Measurements from ENCODE around the gene SLC39A5. TPM values are rescaled to one million over a fixed set of nuclear protein-coding genes. Genes with fewer than 3 reads are reported as not detected.

SLC39A5 gene
- polyA plus RNA-seq, 3 donors, result 0.21 to 0.25 TPM; not detected in 1

DNA sequence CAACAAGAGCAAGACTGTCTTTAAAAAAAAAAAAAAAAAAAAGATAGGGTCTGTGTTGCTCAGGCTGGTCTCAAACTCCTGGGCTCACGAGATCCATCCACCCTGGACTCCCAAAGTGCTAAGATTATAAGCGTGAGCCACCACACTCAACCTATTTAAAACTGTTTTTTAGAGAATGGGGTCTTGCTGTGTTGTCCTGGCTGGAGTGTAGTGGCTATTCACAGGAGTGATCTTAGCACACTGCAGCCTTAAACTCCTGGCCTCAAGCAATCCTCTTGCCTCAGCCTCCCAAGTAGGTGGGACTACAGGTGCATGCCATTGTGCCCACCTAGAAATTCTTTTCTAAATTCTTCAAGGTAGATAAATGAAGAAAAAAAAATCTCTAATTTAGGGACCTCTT is 44.4 kb downstream of the SLC39A5 start:
- no peak for DNase-seq
- Mint-ChIP-seq H3K4me3 (no peak overlapping the region), H3K27me3 (ENCODE audit: low read depth in 3 of 3) (peaks cover 0 to 8% (median 0%) of the 10 kb centered on the region in 3 donors), H3K36me3 (peaks cover 73 to 90% of the 10 kb centered on the region in 2 donors), H3K27ac (no peak overlapping the region), H3K9me3 (peaks cover 0 to 4% (median 0%) of the 10 kb centered on the region in 7 donors), H3K4me1 (no peaks in the 10 kb centered on the region)
- Histone ChIP-seq H3K9me3 (replicated peaks in 1 of 2; ENCODE audit: control insufficient read depth in 1 of 2, insufficient read depth in 1 of 2, low read length in 2 of 2) (no peaks in the 10 kb centered on the region), H3K27ac (ENCODE audit: low read depth in 1 of 2, low read length in 2 of 2) (no peak overlapping the region), H3K36me3 (replicated peaks in 1 of 2; ENCODE audit: control insufficient read depth in 1 of 2, insufficient read depth in 2 of 2, low read length in 2 of 2) (peaks cover 82 to 94% of the 10 kb centered on the region in 2 donors), H3K4me3 (replicated peaks in 1 of 3; ENCODE audit: low read depth in 2 of 3, low read length in 3 of 3) (no peak overlapping the region), H3K9ac (ENCODE audit: insufficient read depth, low read length, poor library complexity, severe bottlenecking) (no peak overlapping the region), H2AFZ (ENCODE audit: insufficient read depth, low read depth, low read length, poor library complexity, severe bottlenecking) (no peak overlapping the region), H4K20me1 (ENCODE audit: insufficient read depth, low read length) (no peaks in the 10 kb centered on the region), H3K4me1 (ENCODE audit: control insufficient read depth in 1 of 2, insufficient read depth in 2 of 2, low read length in 2 of 2) (no peaks in the 10 kb centered on the region), H3K27me3 (ENCODE audit: control insufficient read depth in 2 of 2, insufficient read depth in 2 of 2, low read length in 2 of 2) (no peaks in the 10 kb centered on the region), H3K4me2 (replicated peaks; ENCODE audit: extremely low read depth, low read length, poor library complexity, severe bottlenecking) (no peak overlapping the region), H3K79me2 (ENCODE audit: insufficient read depth, low read length) (no peaks in the 10 kb centered on the region)
- TF ChIP-seq, protein P1, sequence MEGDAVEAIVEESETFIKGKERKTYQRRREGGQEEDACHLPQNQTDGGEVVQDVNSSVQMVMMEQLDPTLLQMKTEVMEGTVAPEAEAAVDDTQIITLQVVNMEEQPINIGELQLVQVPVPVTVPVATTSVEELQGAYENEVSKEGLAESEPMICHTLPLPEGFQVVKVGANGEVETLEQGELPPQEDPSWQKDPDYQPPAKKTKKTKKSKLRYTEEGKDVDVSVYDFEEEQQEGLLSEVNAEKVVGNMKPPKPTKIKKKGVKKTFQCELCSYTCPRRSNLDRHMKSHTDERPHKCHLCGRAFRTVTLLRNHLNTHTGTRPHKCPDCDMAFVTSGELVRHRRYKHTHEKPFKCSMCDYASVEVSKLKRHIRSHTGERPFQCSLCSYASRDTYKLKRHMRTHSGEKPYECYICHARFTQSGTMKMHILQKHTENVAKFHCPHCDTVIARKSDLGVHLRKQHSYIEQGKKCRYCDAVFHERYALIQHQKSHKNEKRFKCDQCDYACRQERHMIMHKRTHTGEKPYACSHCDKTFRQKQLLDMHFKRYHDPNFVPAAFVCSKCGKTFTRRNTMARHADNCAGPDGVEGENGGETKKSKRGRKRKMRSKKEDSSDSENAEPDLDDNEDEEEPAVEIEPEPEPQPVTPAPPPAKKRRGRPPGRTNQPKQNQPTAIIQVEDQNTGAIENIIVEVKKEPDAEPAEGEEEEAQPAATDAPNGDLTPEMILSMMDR (IDR thresholded peaks at IDR 0.05), result no peak
- intact Hi-C loops (cut with micrococcal nuclease), result no loop called here
- no CpG with 5 or more reads among the region's 2 CpGs for WGBS (ENCODE audit: insufficient coverage)

DNA sequence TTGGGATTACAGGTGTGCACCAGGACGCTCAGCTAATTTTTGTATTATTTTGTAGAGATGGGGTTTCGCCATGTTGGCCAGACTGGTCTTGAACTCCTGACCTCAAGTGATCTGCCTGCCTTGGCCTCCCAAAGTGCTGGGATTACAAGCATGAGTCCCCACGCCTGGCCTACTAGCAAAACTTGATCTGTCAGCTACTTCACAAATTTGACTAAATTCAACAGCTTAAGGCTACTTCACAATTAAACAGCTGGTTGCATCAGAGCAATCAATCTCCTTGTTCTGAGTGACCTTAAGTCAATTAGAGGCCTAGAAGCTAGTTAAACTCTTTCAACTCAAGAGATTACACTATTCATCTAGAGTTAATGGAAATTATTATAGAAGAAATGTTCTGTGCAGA is 49.1 kb downstream of the SLC39A5 start:
- Mint-ChIP-seq H3K27me3 (ENCODE audit: low read depth in 3 of 3) (peaks cover 0 to 4% (median 0%) of the 10 kb centered on the region in 3 donors), H3K9me3 (peaks cover 0 to 4% (median 0%) of the 10 kb centered on the region in 7 donors), H3K36me3 (peaks cover 76 to 96% of the 10 kb centered on the region in 2 donors), H3K4me1 (no peaks in the 10 kb centered on the region), H3K4me3 (no peak overlapping the region), H3K27ac (no peak overlapping the region)
- no peak overlapping the region for H3K27ac ChIP-seq (ENCODE audit: low read depth in 1 of 2, low read length in 2 of 2)
- no peak overlapping the region for H3K4me3 ChIP-seq (replicated peaks in 1 of 3; ENCODE audit: low read depth in 2 of 3, low read length in 3 of 3)
- H3K9me3 ChIP-seq (replicated peaks in 1 of 2; ENCODE audit: control insufficient read depth in 1 of 2, insufficient read depth in 1 of 2, low read length in 2 of 2), result no peaks in the 10 kb centered on the region
- intact Hi-C loops (cut with micrococcal nuclease), result no loop called here
- peaks cover 83 to 97% of the 10 kb centered on the region in 2 donors for H3K36me3 ChIP-seq (replicated peaks in 1 of 2; ENCODE audit: control insufficient read depth in 1 of 2, insufficient read depth in 2 of 2, low read length in 2 of 2)
- no peak for DNase-seq
- no peak overlapping the region for H2AFZ ChIP-seq (ENCODE audit: insufficient read depth, low read depth, low read length, poor library complexity, severe bottlenecking)
- no peaks in the 10 kb centered on the region for H4K20me1 ChIP-seq (ENCODE audit: insufficient read depth, low read length)
- no peak overlapping the region for H3K4me2 ChIP-seq (replicated peaks; ENCODE audit: extremely low read depth, low read length, poor library complexity, severe bottlenecking)
- no peaks in the 10 kb centered on the region for H3K4me1 ChIP-seq (ENCODE audit: control insufficient read depth in 1 of 2, insufficient read depth in 2 of 2, low read length in 2 of 2)
- 100% methylated on average over 3 of the region's 3 CpGs for WGBS (ENCODE audit: insufficient coverage)
- no peaks in the 10 kb centered on the region for H3K79me2 ChIP-seq (ENCODE audit: insufficient read depth, low read length)
- H3K27me3 ChIP-seq (ENCODE audit: control insufficient read depth in 2 of 2, insufficient read depth in 2 of 2, low read length in 2 of 2), result no peaks in the 10 kb centered on the region
- TF ChIP-seq, protein P1 (IDR thresholded peaks at IDR 0.05), result no peak
- H3K9ac ChIP-seq (ENCODE audit: insufficient read depth, low read length, poor library complexity, severe bottlenecking), result no peak overlapping the region

Measured in CD14-positive monocyte (primary cell).